GM12878 (cell line): ENCODE data around the gene RUFY3. TPM values are rescaled to one million over a fixed set of nuclear protein-coding genes. Genes with fewer than 3 reads are reported as not detected.

Experiments used
- ATAC-seq: fragments of 200-7000 bp; cut with Tn5 transposase; 3 replicates; pipeline ENCODE4 v1.9.1; 2020; ENCODE audit warnings: mild to moderate bottlenecking, moderate library complexity
- BruUV-seq: library from RNA; stranded (reverse); fragments of 400-500 nt; replicated peaks from 2 replicates; lab custom pipeline; 2021; lab: Mats Ljungman, UMichigan
- CTCF ChIA-PET: fragments of 300-600 bp; sonication (Branson Sonifier 250); formaldehyde crosslinking; extraction: SDS; loops from one replicate; lab custom pipeline; 2021; ENCODE audit warnings: inconsistent platforms; lab: Yijun Ruan, JAX
- POLR2A ChIA-PET: fragments of 350-600 bp; formaldehyde crosslinking; extraction: SDS; loops from one replicate; lab custom pipeline; 2021; ENCODE audit warnings: inconsistent platforms; lab: Charles Lee
- RAD21 ChIA-PET: fragments of 300-600 bp; sonication (Branson Sonifier 250); formaldehyde crosslinking; loops from one replicate; lab custom pipeline; 2023; ENCODE audit warnings: antibody characterized with exemption; ENCODE audit not compliant: unreplicated experiment; lab: Charles Lee
- SMC1A ChIA-PET: fragments of 300-600 bp; sonication (Branson Sonifier 250); formaldehyde crosslinking; loops from one replicate; lab custom pipeline; 2023; ENCODE audit not compliant: unreplicated experiment, uncharacterized antibody; lab: Charles Lee
- DNase-seq: peaks from one replicate; pipeline ENCODE4 v3.0.0-alpha.2; 2011; ENCODE audit warnings: low read depth, low spot score
- FAIRE-seq: peaks from 3 replicates; lab custom pipeline; 2011; peaks lifted over from hg19 to GRCh38; lab: Jason Lieb, UNC
- H2AFZ ChIP-seq: 2 replicates; pipeline ENCODE4 v1.6.0; 2011; ENCODE audit warnings: low read depth, low read length, control low read depth; ENCODE audit not compliant: control insufficient read depth
- H3K27ac ChIP-seq: 2 replicates; pipeline ENCODE4 v1.5.1; 2011; ENCODE audit warnings: control low read depth; ENCODE audit not compliant: control insufficient read depth, insufficient read depth
- H3K27me3 ChIP-seq, 2 experiments: replicated peaks in 1 of 2; 2 replicates each; pipeline versions ENCODE4 v1.6.0 to v1.6.1; 2011; ENCODE audit warnings: low read length in 1 of 2; ENCODE audit not compliant: control insufficient read depth in 2 of 2, insufficient read depth in 2 of 2
- H3K36me3 ChIP-seq, 2 experiments: 2 replicates each; pipeline ENCODE4 v1.5.1; 2011; ENCODE audit warnings: low read length in 1 of 2; ENCODE audit not compliant: control insufficient read depth in 2 of 2, insufficient read depth in 2 of 2
- H3K4me1 ChIP-seq: 2 replicates; pipeline ENCODE4 v1.6.1; 2011; ENCODE audit warnings: mild to moderate bottlenecking, low read length, moderate library complexity, mixed read lengths; ENCODE audit not compliant: control insufficient read depth, insufficient read depth
- H3K4me2 ChIP-seq: 2 replicates; pipeline ENCODE4 v1.6.0; 2011; ENCODE audit warnings: control low read depth; ENCODE audit not compliant: control insufficient read depth, insufficient read depth
- H3K4me3 ChIP-seq: fragments of 200-600 bp; sonication (generic); 2 replicates; pipeline ENCODE4 v1.5.1; 2016
- H3K79me2 ChIP-seq: 2 replicates; pipeline ENCODE4 v1.6.0; 2011; ENCODE audit warnings: low read length; ENCODE audit not compliant: control insufficient read depth, insufficient read depth
- H3K9ac ChIP-seq: 2 replicates; pipeline ENCODE4 v1.8.0; 2011; ENCODE audit warnings: low read length, control low read depth, mixed read lengths; ENCODE audit not compliant: control insufficient read depth, insufficient read depth
- H3K9me3 ChIP-seq: replicated peaks from 3 replicates; pipeline ENCODE4 v1.5.1; 2011; ENCODE audit warnings: mild to moderate bottlenecking, low read length; ENCODE audit not compliant: control insufficient read depth, insufficient read depth
- H4K20me1 ChIP-seq: 2 replicates; pipeline ENCODE4 v1.6.0; 2011; ENCODE audit not compliant: control insufficient read depth, insufficient read depth
- BCL11A ChIP-seq: IDR thresholded peaks from 2 replicates; pipeline ENCODE4 v1.6.1; 2011; ENCODE audit warnings: low read depth, low read length
- GABPA ChIP-seq: IDR thresholded peaks from 2 replicates; pipeline ENCODE4 v1.6.1; 2014; ENCODE audit warnings: antibody characterized with exemption, low read depth, mild to moderate bottlenecking, inconsistent platforms
- IRF4 ChIP-seq: IDR thresholded peaks from 2 replicates; pipeline ENCODE4 v1.6.1; 2011; ENCODE audit warnings: low read depth, low read length
- JUNB ChIP-seq: IDR thresholded peaks from 2 replicates; pipeline ENCODE4 v1.6.1; 2016; ENCODE audit warnings: antibody characterized with exemption, mild to moderate bottlenecking
- MTA3 ChIP-seq: IDR thresholded peaks from 2 replicates; pipeline ENCODE4 v1.6.1; 2012; ENCODE audit warnings: low read length, inconsistent platforms, borderline replicate concordance
- NR2C2 ChIP-seq: IDR thresholded peaks from 2 replicates; pipeline ENCODE4 v1.6.1; 2011; ENCODE audit warnings: borderline replicate concordance, low read depth; ENCODE audit not compliant: control insufficient read depth, insufficient read length
- PAX8 ChIP-seq: fragments of 450-650 bp; IDR thresholded peaks from 2 replicates; pipeline ENCODE4 v1.6.1; 2017; ENCODE audit warnings: mild to moderate bottlenecking, moderate library complexity
- RELA ChIP-seq: fragments of 450-650 bp; IDR thresholded peaks from 2 replicates; pipeline ENCODE4 v1.8.0; 2014; ENCODE audit warnings: borderline replicate concordance; ENCODE audit not compliant: partially characterized antibody
- SRF ChIP-seq, 2 experiments: IDR thresholded peaks; 2 replicates each; pipeline ENCODE4 v1.6.1; 2011; ENCODE audit warnings: low read depth in 2 of 2, low read length in 2 of 2, mild to moderate bottlenecking in 1 of 2, moderate library complexity in 1 of 2
- WRNIP1 ChIP-seq: IDR thresholded peaks from 2 replicates; pipeline ENCODE4 v1.6.1; 2011; ENCODE audit warnings: low read depth, low read length, improper control_type of control experiment, borderline replicate concordance
- WGBS: methylation state at CpG from one replicate; pipeline ENCODE4 v1.1.6; 2016; ENCODE audit warnings: low lambda C conversion rate; ENCODE audit not compliant: insufficient replicate concordance, insufficient coverage; ENCODE audit errors: missing lambda C conversion rate; 5-methylcytosine and 5-hydroxymethylcytosine counted together
- in situ Hi-C: fragments of 300-500 bp; cut with MboI; formaldehyde crosslinking; loops from 9 replicates; pipeline ENCODE4 v1.14.3; 2018; ENCODE audit warnings: mixed read lengths
- intact Hi-C: fragments of 100-400 bp; cut with micrococcal nuclease; formaldehyde crosslinking; loops from one replicate; pipeline ENCODE4 v1.14.2; 2022; ENCODE audit not compliant: unreplicated experiment
- polyA plus RNA-seq, 11 experiments: library from polyadenylated mRNA; depleted of rRNA in 4 of 11; unstranded in 6 of 11; stranded (reverse) in 5 of 11; fragments of >200 nt; fragmentation: Nextera tagmentation in 4 of 11; fragmentation: Illumina TruSeq in 1 of 11; extraction: Ambion mirVana in 4 of 11; extraction: Trizol in 1 of 11; gene quantifications; 1 replicate in 1 of 11; 2 replicates in 10 of 11; pipeline versions ENCODE4 v1.2.1 to v1.2.3, GENCODE V29; 2011 to 2016; ENCODE audit warnings: inconsistent platforms in 2 of 11, missing spikeins in 2 of 11, low read depth in 1 of 11
- total RNA-seq, 4 experiments: library from RNA; depleted of rRNA in 3 of 4; stranded (reverse); fragments of >200 nt in 3 of 4; fragmentation: Illumina TruSeq in 1 of 4; extraction: Trizol in 1 of 4; gene quantifications; 2 replicates each; pipeline versions ENCODE4 v1.2.1 to v1.2.3, GENCODE V29; 2013 to 2021
- TF ChIP-seq, protein P1 (sequence below): fragments of 450-650 bp; IDR thresholded peaks from 2 replicates; pipeline ENCODE4 v1.6.1; 2016; ENCODE audit warnings: mild to moderate bottlenecking

Gene RUFY3
- total and polyA plus RNA-seq, 10 of the 15 experiments (the other 5 are each of a cell fraction or from before 2014, with no cell fraction given): 5.1 to 28.3 (median 13.1) TPM

GRCh38 chr4:70711599-70711998, 10.2 kb upstream of the RUFY3 start (continued):
- TF ChIP-seq, protein P1, sequence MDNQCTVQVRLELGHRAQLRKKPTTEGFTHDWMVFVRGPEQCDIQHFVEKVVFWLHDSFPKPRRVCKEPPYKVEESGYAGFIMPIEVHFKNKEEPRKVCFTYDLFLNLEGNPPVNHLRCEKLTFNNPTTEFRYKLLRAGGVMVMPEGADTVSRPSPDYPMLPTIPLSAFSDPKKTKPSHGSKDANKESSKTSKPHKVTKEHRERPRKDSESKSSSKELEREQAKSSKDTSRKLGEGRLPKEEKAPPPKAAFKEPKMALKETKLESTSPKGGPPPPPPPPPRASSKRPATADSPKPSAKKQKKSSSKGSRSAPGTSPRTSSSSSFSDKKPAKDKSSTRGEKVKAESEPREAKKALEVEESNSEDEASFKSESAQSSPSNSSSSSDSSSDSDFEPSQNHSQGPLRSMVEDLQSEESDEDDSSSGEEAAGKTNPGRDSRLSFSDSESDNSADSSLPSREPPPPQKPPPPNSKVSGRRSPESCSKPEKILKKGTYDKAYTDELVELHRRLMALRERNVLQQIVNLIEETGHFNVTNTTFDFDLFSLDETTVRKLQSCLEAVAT: no peak
- TF ChIP-seq NR2C2 (no peak), IRF4 (no peak)
- TF ChIP-seq, all 136 proteins: peak for 0

GRCh38 chr4:70712150-70712549, 9.6 kb upstream of the RUFY3 start:
- no peak overlapping the region for H3K9ac ChIP-seq
- 97% methylated on average over 3 of the region's 3 CpGs for WGBS
- no peak overlapping the region for H3K4me2 ChIP-seq
- no peak overlapping the region for H2AFZ ChIP-seq
- SMC1A ChIA-PET: interaction anchor here (0.7 to 5.9 kb wide), 15 partner anchors 8 to 315 kb away, joined by 3 to 65 read pairs (median 4); partner anchors contain the start of genes RUFY3 and UTP3
- POLR2A ChIA-PET: interaction anchor here (1.0 to 1.9 kb wide), 5 partner anchors 8 to 44 kb away, joined by 3 to 7 read pairs (median 5); no protein-coding TSS in a partner anchor
- RAD21 ChIA-PET: interaction anchor here (1.2 to 4.8 kb wide), 5 partner anchors 8 to 31 kb away, joined by 3 to 43 read pairs (median 6); partner anchors contain the start of gene UTP3
- in situ Hi-C loops: no loop called here
- no peaks in the 10 kb centered on the region for H4K20me1 ChIP-seq
- CTCF ChIA-PET: interaction anchor here (0.6 to 5.0 kb wide), 7 partner anchors 9 to 531 kb away, joined by 3 to 41 read pairs (median 4); partner anchors contain the start of gene RUFY3
- H3K4me1 ChIP-seq: peaks cover 33% of the 10 kb centered on the region
- BruUV-seq: no TSS peak
- H3K9me3 ChIP-seq: no peaks in the 10 kb centered on the region
- H3K27me3 ChIP-seq: no peaks in the 10 kb centered on the region
- H3K79me2 ChIP-seq: no peaks in the 10 kb centered on the region; the same call in 1 of the 2 replicates
- H3K27ac ChIP-seq: no peak overlapping the region
- no peak for FAIRE-seq
- DNase-seq: no peak
- H3K36me3 ChIP-seq: no peaks in the 10 kb centered on the region
- no peak for ATAC-seq
- H3K4me3 ChIP-seq: no peak overlapping the region
- TF ChIP-seq GABPA: no peak
- no peak for TF ChIP-seq MTA3
- TF ChIP-seq PAX8: no peak
- no peak for TF ChIP-seq JUNB
- no peak for TF ChIP-seq WRNIP1
- TF ChIP-seq BCL11A: no peak
- TF ChIP-seq SRF (IDR thresholded peaks at IDR 0.05; ENCODE audit: low read depth in 2 of 2, low read length in 2 of 2): no peak
- no peak for TF ChIP-seq RELA
- TF ChIP-seq, all 136 proteins: peak for 0
- intact Hi-C loops: no loop called here
